ENCODE data around the gene RGS7. TPM values are rescaled to one million over a fixed set of nuclear protein-coding genes. Genes with fewer than 3 reads are reported as not detected.
"Not testable (repeated sequence)": the region's sequence is repeated elsewhere in the genome, so short reads cannot be mapped to it uniquely, and the experiment has no call there.

Gene RGS7
- total and polyA plus RNA-seq, 10 of the 15 experiments (the other 5 are each of a cell fraction or from before 2014, with no cell fraction given): not detected

DNA sequence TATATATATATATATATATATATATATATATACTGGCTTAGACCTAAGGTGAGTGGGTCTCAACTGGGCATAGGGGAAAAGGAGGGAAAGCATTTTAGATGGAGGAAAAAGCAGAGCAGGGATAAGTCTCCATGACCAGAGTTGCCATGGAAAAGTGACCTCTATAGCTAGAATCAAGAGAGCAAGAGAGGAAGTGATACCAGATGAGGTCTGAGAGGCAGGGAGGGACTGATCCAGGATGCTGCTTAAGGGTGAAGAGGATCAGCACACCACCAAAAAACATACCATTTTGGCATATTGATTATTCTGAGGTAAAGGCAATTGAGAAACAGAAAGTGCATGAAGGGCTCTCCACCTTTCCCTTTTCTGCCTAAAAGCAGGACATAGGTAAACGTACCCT, 267.9 kb downstream of the RGS7 start:
- H2AFZ ChIP-seq (ENCODE audit: control insufficient read depth, low read depth, low read length); H3K27me3 ChIP-seq (replicated peaks in 1 of 2; ENCODE audit: control insufficient read depth in 2 of 2, insufficient read depth in 2 of 2, low read length in 1 of 2); H4K20me1 ChIP-seq (ENCODE audit: control insufficient read depth, insufficient read depth); FAIRE-seq; H3K79me2 ChIP-seq (ENCODE audit: control insufficient read depth, insufficient read depth, low read length); SMC1A ChIA-PET (ENCODE audit: uncharacterized antibody, unreplicated experiment); DNase-seq (ENCODE audit: low read depth, low spot score); CTCF ChIA-PET; H3K4me2 ChIP-seq (ENCODE audit: control insufficient read depth, insufficient read depth); H3K27ac ChIP-seq (ENCODE audit: control insufficient read depth, insufficient read depth); POLR2A ChIA-PET; H3K9ac ChIP-seq (ENCODE audit: control insufficient read depth, insufficient read depth, low read length); in situ Hi-C loops (cut with MboI); H3K9me3 ChIP-seq (replicated peaks; ENCODE audit: control insufficient read depth, insufficient read depth, low read length); H3K4me1 ChIP-seq (ENCODE audit: control insufficient read depth, insufficient read depth, low read length); BruUV-seq (replicated peaks); intact Hi-C loops (cut with micrococcal nuclease; ENCODE audit: unreplicated experiment); H3K36me3 ChIP-seq (ENCODE audit: control insufficient read depth in 2 of 2, insufficient read depth in 2 of 2, low read length in 1 of 2); H3K4me3 ChIP-seq; RAD21 ChIA-PET (ENCODE audit: unreplicated experiment): not testable (repeated sequence)
- 0 out of 3 replicates have a peak, but pooled peaks have one; percentile 34 for ATAC-seq
- WGBS (ENCODE audit: insufficient coverage, insufficient replicate concordance, low lambda C conversion rate, missing lambda C conversion rate): 0% methylated on average over 1 of the region's 1 CpG
- TF ChIP-seq SPI1 (IDR thresholded peaks at IDR 0.05; ENCODE audit: borderline replicate concordance, insufficient read depth, low read depth, low read length): peak; percentile 67; the same call in 1 of the 2 replicates

GRCh38 chr1:241088075-241088474, 268.9 kb downstream of the RGS7 start:
- POLR2A ChIA-PET: not testable (repeated sequence)
- 0% methylated on average over 2 of the region's 2 CpGs for WGBS (ENCODE audit: insufficient coverage, insufficient replicate concordance, low lambda C conversion rate, missing lambda C conversion rate)

More at GRCh38 chr1:241088075-241088474, 268.9 kb downstream of the RGS7 start:
- H2AFZ ChIP-seq (ENCODE audit: control insufficient read depth, low read depth, low read length); H3K9ac ChIP-seq (ENCODE audit: control insufficient read depth, insufficient read depth, low read length); H3K9me3 ChIP-seq (replicated peaks; ENCODE audit: control insufficient read depth, insufficient read depth, low read length); H3K4me1 ChIP-seq (ENCODE audit: control insufficient read depth, insufficient read depth, low read length); H3K36me3 ChIP-seq (ENCODE audit: control insufficient read depth in 2 of 2, insufficient read depth in 2 of 2, low read length in 1 of 2); BruUV-seq (replicated peaks); H3K27me3 ChIP-seq (replicated peaks in 1 of 2; ENCODE audit: control insufficient read depth in 2 of 2, insufficient read depth in 2 of 2, low read length in 1 of 2); FAIRE-seq; H3K27ac ChIP-seq (ENCODE audit: control insufficient read depth, insufficient read depth); CTCF ChIA-PET; DNase-seq (ENCODE audit: low read depth, low spot score); H4K20me1 ChIP-seq (ENCODE audit: control insufficient read depth, insufficient read depth); H3K4me2 ChIP-seq (ENCODE audit: control insufficient read depth, insufficient read depth); SMC1A ChIA-PET (ENCODE audit: uncharacterized antibody, unreplicated experiment); intact Hi-C loops (cut with micrococcal nuclease; ENCODE audit: unreplicated experiment); RAD21 ChIA-PET (ENCODE audit: unreplicated experiment); H3K4me3 ChIP-seq; in situ Hi-C loops (cut with MboI); H3K79me2 ChIP-seq (ENCODE audit: control insufficient read depth, insufficient read depth, low read length): not testable (repeated sequence)
- ATAC-seq: peak; percentile 64
- TF ChIP-seq SPI1 (IDR thresholded peaks at IDR 0.05; ENCODE audit: borderline replicate concordance, insufficient read depth, low read depth, low read length): peak; percentile 76

All from GM12878 (cell line).